HG03432 (cell line): ENCODE results near the gene PRDX1.
A peak's percentile ranks its signal among the peaks of the same experiment; 100 is the strongest.

Source experiments
- ATAC-seq: cut with Tn5 transposase; IDR thresholded peaks from one replicate; pipeline ENCODE4 v1.9.1; 2021; ENCODE audit warnings: mild to moderate bottlenecking, moderate library complexity; ENCODE audit not compliant: unreplicated experiment

PRDX1 gene

GRCh38 chr1:45521413-45522323, at the start of gene PRDX1:
Gene PRDX1, minus strand, starts transcription at chr1:45521884. Its CDS starts 2,841 bp downstream, at chr1:45519043.
- peak; percentile 88 for ATAC-seq

GRCh38 chr1:45570631-45571030, 48.9 kb upstream of the PRDX1 start:
- no peak for ATAC-seq

GRCh38 chr1:45569962-45570581, 48.4 kb upstream of the PRDX1 start:
- peak; percentile 55 for ATAC-seq

- ATAC-seq: no peak
Observed at GRCh38 chr1:45569571-45569961, 47.9 kb upstream of the PRDX1 start.

- no peak for ATAC-seq
Observed at GRCh38 chr1:45568421-45568820, 46.7 kb upstream of the PRDX1 start.

- no peak for ATAC-seq
Observed at GRCh38 chr1:45567911-45568310, 46.2 kb upstream of the PRDX1 start.

- no peak for ATAC-seq
Observed at GRCh38 chr1:45566722-45567121, 45.0 kb upstream of the PRDX1 start.

- ATAC-seq: no peak
Observed at GRCh38 chr1:45563843-45564242, 42.2 kb upstream of the PRDX1 start.

- no peak for ATAC-seq
Observed at GRCh38 chr1:45557422-45557944, 35.8 kb upstream of the PRDX1 start.

GRCh38 chr1:45554198-45554597, 32.5 kb upstream of the PRDX1 start:
- no peak for ATAC-seq

GRCh38 chr1:45552331-45552730, 30.6 kb upstream of the PRDX1 start:
- no peak for ATAC-seq

GRCh38 chr1:45551684-45552083, 30.0 kb upstream of the PRDX1 start:
- ATAC-seq: no peak

- peak; percentile 93 for ATAC-seq
Observed at GRCh38 chr1:45550401-45551351, 29.0 kb upstream of the PRDX1 start, which contains the start of gene AKR1A1. Gene AKR1A1, plus strand, starts transcription at chr1:45550826. Its CDS starts 10,969 bp downstream, at chr1:45561795.

- ATAC-seq: no peak
Observed at GRCh38 chr1:45545553-45546310, 24.0 kb upstream of the PRDX1 start.

GRCh38 chr1:45545019-45545493, 23.4 kb upstream of the PRDX1 start:
- peak; percentile 63 for ATAC-seq

GRCh38 chr1:45544530-45544929, 22.8 kb upstream of the PRDX1 start:
- ATAC-seq: no peak

GRCh38 chr1:45543581-45544417, 22.1 kb upstream of the PRDX1 start:
- peak; percentile 68 for ATAC-seq

- ATAC-seq: no peak
Observed at GRCh38 chr1:45542591-45542990, 20.9 kb upstream of the PRDX1 start.

- ATAC-seq: no peak
Observed at GRCh38 chr1:45541193-45541592, 19.5 kb upstream of the PRDX1 start.
